ENCODE results near the gene MAMDC2.

MAMDC2 gene

GRCh38 chr9:70040376-70040903 is 3.2 kb upstream of the MAMDC2 start:
- DNase-seq = no peak

- no peak for DNase-seq
Observed at GRCh38 chr9:70042461-70043215, 1.0 kb upstream of the MAMDC2 start.

DNA sequence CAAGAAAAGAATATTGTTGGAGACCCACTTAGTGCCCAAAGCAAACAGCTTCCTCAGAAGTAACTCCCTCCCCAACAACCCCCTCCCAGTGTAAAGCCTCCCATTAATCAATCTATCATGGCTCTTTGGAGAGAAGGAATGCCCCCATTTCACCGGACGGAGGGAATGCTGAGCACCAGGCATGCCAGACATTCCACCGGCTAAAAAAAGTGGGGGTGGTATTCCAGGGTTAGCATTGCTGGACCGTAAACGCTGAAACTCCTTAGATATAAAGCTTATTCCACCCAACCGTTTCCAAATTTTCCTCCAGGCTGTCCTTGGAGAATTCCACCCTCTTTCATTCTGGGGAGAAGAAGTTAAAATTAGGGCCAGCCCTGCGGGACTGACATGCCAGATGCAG is 363 bp upstream of the MAMDC2 start:
- DNase-seq = no peak

- peak; percentile 16 for DNase-seq
Observed at GRCh38 chr9:70044490-70045307, 1.1 kb downstream of the MAMDC2 start.

GRCh38 chr9:70045452-70045851 is 1.8 kb downstream of the MAMDC2 start:
- DNase-seq = no peak

DNA sequence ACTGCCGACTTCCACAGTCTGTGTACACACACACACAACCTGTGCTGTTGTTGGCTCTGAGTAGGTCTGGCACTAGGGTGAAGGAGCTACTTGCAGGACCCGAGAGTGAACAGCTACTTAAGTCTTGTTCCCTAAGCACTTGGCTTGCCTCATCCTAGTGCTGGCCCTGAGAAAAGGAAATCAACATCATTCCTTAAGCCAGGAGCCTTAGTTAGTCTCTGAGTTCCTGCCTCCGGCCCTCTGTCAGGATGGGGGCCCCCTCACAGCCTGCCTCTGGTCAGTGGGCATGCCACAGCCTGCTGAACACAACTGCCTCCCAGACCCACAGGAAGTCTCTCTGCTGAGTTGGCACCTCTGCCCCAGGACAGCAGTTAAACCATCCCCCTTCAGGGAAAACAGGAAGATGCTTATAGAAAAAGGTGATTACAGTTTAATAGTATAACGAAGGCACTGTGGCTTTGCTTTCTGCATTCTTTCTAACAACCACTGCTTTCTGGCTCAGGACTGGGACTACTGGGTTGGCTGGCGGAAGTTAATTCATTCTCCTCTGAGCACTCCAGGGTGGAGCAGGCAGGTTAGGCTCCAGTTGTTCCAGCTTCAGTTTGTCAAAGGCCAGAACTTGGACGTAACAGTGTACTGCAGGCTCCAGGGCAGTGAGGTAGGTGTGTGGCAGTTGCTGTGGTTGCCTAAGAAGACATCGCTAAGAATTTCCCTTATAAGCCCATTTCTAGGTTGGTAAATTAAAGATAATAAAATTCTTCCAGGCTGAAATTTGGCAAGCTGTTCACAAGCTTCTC is 2.8 kb downstream of the MAMDC2 start:
- DNase-seq = no peak

GRCh38 chr9:70049236-70049635 is 5.6 kb downstream of the MAMDC2 start:
- DNase-seq = peak; percentile 19

- no peak for DNase-seq
Observed at GRCh38 chr9:70049672-70050271, 6.1 kb downstream of the MAMDC2 start.

- DNase-seq = no peak
Observed at GRCh38 chr9:70052768-70053167, 9.1 kb downstream of the MAMDC2 start.

GRCh38 chr9:70053864-70054263 is 10.2 kb downstream of the MAMDC2 start:
- DNase-seq = no peak

DNA sequence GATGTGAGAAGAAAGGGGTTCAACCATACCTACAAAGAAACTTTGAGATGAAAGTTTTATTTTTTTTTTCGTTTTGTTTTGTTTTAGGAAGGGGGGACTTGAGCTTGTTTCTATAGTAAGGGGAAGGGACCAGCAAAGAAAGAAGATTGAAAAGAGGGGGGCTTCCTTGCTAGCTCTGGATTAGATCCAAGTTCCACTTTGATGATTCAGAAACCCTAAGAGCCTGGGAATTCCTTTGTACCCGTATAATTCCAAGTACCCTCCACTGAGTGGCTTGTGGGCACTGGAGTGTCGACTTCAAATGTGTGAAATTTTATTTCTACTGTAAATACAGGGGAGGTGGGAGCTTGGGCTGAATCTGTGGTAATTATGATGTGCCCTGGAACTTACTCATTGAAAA is 10.9 kb downstream of the MAMDC2 start:
- no peak for DNase-seq

DNA sequence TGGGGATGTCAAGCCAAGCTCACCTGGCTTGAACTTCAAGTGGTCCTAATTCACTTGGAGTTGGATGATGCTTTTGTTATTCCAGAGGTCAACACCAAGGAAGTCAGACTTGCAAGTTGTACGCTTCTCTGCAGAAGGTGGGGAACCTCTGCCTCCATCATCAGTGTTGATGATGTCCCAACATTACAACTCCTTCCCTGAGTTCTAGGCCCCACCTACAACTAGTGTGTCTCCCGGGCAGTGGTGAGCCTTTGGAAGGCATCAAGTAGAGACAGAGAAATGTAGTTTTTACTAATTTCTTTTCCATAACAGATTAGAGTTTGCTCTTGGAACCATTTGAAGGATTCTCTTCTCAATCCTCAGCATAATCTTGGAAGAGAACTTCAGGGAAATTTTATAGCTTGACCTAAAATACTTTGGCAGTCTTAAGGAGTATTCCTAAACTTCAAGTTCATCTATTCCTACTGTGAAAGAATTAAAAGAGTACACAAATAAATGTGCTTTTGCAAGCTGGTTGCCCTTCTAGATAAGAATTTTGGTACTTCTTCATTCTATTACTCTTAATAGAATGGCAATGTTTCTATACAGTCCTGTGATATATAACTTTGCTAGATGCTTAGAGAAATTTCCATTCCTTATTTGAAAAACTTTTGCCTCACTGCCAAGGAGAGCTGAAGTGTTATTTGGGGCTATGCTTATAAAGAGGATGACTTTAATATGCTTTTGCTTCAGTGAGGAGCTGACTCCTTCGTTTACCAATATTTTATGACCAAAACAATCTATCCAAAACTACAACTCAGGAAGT is 12.0 kb downstream of the MAMDC2 start:
- DNase-seq = no peak

DNA sequence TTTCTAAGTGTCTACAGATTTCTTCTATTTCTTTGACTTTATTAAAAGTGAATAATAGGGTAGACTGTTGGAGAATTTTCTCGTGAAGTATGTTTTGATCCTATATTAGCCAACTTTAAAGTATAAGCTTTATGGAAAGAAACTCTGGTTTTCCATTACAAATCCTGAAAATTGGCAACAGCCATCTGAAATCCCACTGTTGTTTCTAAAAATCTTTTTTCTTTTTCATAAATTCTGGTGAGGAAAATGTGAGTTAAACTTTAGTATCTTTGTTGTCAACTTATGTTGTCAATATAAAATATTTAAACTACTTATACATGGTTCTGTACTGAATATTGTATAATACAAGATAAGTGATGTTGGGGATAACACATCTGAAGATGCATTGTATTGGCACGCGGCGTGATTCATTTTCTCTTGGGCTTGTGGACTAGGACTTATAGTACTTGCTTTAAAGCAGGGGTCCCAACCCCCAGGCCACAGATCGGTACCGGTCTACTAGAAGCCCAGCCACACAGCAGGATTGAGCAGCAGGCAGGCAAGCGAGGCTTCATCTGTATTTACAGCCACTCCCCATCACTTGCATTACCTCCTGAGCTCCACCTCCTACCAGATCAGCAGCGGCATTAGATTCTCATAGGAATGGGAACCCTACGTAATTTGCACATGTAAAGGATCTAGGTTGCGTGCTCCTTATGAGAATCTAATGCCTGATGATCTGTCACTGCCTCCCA is 12.7 kb downstream of the MAMDC2 start:
- no peak for DNase-seq

DNA sequence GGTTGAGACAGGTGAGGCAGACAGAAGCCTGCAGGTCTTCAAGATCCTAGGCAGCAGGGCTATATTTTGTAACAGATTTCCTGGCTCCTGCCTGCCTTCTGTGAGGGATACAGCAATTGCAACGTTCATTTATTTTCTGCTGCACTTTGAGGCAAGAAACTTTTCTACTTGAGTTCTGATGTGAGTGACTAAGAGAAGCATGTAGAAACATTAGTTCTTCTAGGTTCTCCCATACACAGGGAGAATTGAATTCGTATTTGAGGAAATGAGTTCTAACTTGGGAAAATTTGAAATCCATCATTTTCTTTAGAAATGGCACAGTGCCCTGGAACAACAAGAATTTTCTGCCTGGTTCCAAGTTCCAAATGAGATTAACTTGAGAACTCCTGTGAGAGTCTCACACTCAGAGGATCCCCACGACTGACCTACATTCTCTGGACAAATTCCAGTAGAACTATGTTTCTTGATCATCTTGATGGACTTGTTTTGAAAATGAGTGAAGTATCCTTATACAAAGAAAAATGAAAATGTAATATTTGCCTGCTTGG is 15.0 kb downstream of the MAMDC2 start:
- no peak for DNase-seq

- no peak for DNase-seq
Observed at GRCh38 chr9:70060148-70060882, 16.7 kb downstream of the MAMDC2 start.

DNA sequence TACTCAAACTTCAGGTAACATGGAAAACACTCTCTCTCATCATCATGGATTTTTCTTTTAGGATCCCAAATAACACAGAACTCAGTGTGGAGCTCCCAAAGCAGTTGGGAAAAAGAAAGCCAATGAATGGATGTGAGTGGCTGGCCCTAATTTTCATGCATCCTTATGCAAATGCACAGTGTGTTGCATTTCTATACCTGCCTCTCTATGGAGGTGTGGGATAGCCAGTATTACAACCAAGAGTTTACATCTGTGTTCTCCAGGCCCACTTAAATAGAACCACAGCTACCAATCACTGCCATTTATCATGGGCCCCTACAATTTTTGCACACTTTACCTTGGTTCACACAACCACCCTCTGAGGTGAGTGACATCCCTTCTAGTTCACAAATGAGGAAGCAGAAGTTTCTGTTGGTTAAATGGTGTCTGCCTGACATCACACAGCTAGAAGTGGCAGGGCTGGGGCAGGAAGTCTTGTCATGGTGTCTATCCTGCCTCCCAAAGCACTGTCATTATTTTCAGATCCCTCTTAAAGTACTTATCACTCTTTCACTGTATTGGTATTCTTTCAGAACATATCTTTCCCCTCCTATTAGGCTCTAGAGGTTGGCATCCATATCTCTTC is 17.3 kb downstream of the MAMDC2 start:
- DNase-seq = no peak

DNA sequence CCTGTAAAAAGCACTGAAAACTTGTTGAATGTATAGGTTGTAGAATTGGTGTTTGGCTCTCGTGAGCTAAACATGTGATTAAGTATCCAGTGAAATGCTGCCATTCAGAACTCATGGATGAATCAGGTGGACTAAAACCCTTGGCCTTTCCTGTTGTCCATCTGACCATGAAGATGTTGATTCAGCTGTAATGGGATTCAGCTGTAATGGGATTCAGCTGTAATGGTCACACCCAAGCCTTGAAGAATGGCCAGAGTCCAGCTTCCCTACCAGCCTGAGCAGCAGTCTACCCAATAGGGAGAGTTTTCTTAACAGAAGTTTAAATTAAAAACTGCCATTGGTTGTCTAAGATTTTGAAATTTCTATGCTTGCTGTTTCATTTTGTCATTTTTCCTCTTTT is 18.1 kb downstream of the MAMDC2 start:
- DNase-seq = no peak

GRCh38 chr9:70064496-70064895 is 20.8 kb downstream of the MAMDC2 start:
- DNase-seq = no peak

DNA sequence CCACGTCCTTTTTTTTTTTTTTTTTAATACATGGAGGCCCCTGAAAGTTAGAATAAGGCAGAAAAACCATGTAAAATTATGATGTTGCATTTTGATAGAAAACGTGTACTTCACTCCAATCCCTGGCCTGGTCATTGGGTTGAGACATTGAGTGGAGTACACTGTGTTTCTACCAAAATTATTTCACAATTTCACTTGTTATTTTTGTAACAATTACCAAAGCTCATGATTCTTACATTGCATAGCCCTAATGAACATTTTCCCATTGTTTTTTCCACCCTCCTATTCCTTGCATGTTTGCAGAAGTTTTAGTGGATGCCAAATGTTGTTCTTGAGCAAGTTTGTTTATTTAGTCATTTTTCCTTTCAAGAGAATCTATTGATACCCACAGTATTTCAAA is 21.9 kb downstream of the MAMDC2 start:
- no peak for DNase-seq

DNA sequence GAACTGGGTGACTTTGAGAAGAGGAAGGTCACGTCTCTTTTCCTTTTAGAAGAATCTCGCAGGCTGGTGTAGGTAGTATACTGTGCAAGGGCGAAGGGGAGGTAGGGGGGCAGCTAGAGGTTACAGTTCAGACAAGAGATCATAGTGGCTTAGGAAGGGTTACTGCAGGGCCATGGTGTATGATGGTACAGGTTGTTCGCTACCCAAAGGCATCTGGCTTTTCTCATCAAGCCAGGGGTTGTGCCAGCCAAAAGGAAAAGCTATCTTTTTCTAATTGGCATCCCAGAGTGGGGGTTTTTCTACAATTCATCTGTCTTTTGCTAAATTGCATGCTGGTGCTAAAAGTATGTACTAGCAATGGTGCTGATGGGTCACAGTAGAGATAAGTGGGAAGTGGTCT is 22.8 kb downstream of the MAMDC2 start:
- DNase-seq = no peak

All from amniotic stem cell (primary cell).